HEK293T (cell line): ENCODE measurements around the gene RRBP1.

Source experiments
- CTCF ChIA-PET: fragments of 350-600 bp; formaldehyde crosslinking; extraction: SDS; loops from one replicate; lab custom pipeline; 2021; ENCODE audit warnings: antibody characterized with exemption, inconsistent platforms; lab: Yijun Ruan, JAX
- POLR2A ChIA-PET: fragments of 350-600 bp; formaldehyde crosslinking; extraction: SDS; loops from one replicate; lab custom pipeline; 2020; ENCODE audit warnings: antibody characterized with exemption, inconsistent platforms; lab: Yijun Ruan, JAX
- DNase-seq: peaks from one replicate; pipeline ENCODE4 v3.0.0; 2012; ENCODE audit warnings: mixed read lengths; ENCODE audit errors: extremely low spot score
- ARNT ChIP-seq: fragments of 450-650 bp; IDR thresholded peaks from 2 replicates; pipeline ENCODE4 v1.6.1; 2017; ENCODE audit warnings: mild to moderate bottlenecking
- BHLHE40 ChIP-seq: fragments of 450-650 bp; IDR thresholded peaks from 2 replicates; pipeline ENCODE4 v1.6.1; 2016; ENCODE audit warnings: mild to moderate bottlenecking, moderate library complexity, borderline replicate concordance
- CTBP1 ChIP-seq: fragments of 450-650 bp; IDR thresholded peaks from 2 replicates; pipeline ENCODE4 v1.6.1; 2016; ENCODE audit warnings: borderline replicate concordance
- ELF4 ChIP-seq: fragments of 450-650 bp; IDR thresholded peaks from 2 replicates; pipeline ENCODE4 v1.6.1; 2017; ENCODE audit warnings: antibody characterized with exemption
- FOXA1 ChIP-seq: fragments of 450-650 bp; IDR thresholded peaks from 2 replicates; pipeline ENCODE4 v1.6.1; 2016; ENCODE audit warnings: mild to moderate bottlenecking
- FOXK2 ChIP-seq: fragments of 450-650 bp; IDR thresholded peaks from 2 replicates; pipeline ENCODE4 v1.6.1; 2016; ENCODE audit warnings: mild to moderate bottlenecking
- FOXM1 ChIP-seq: fragments of 450-650 bp; IDR thresholded peaks from 2 replicates; pipeline ENCODE4 v1.6.1; 2017; ENCODE audit warnings: mild to moderate bottlenecking, borderline replicate concordance
- HDGF ChIP-seq: fragments of 450-650 bp; IDR thresholded peaks from 2 replicates; pipeline ENCODE4 v1.6.1; 2017; ENCODE audit warnings: antibody characterized with exemption, borderline replicate concordance
- L3MBTL2 ChIP-seq: fragments of 450-650 bp; conservative IDR thresholded peaks from 2 replicates; pipeline ENCODE4 v1.6.1; 2016; ENCODE audit warnings: mild to moderate bottlenecking
- LEF1 ChIP-seq: fragments of 450-650 bp; IDR thresholded peaks from 2 replicates; pipeline ENCODE4 v1.6.1; 2017; ENCODE audit warnings: mild to moderate bottlenecking, borderline replicate concordance
- NFRKB ChIP-seq: fragments of 450-650 bp; IDR thresholded peaks from 2 replicates; pipeline ENCODE4 v1.6.1; 2016; ENCODE audit warnings: mild to moderate bottlenecking, moderate library complexity
- PKNOX1 ChIP-seq: fragments of 450-650 bp; IDR thresholded peaks from 2 replicates; pipeline ENCODE4 v1.6.1; 2016
- SP1 ChIP-seq: fragments of 450-650 bp; IDR thresholded peaks from 2 replicates; pipeline ENCODE4 v1.6.1; 2017
- SUZ12 ChIP-seq: fragments of 450-650 bp; IDR thresholded peaks from 2 replicates; pipeline ENCODE4 v1.6.1; 2016; ENCODE audit warnings: mild to moderate bottlenecking
- TARDBP ChIP-seq: fragments of 450-650 bp; IDR thresholded peaks from 2 replicates; pipeline ENCODE4 v1.6.1; 2016
- ZNF384 ChIP-seq: fragments of 450-650 bp; IDR thresholded peaks from 2 replicates; pipeline ENCODE4 v1.6.1; 2016

The RRBP1 gene

GRCh38 chr20:17655865-17656479 lies 26.1 kb downstream of the RRBP1 start:
- ChIA-PET POLR2A (no interaction called here), CTCF (no interaction called here)
- no peak for DNase-seq
- TF ChIP-seq ELF4, result no peak

- ChIA-PET POLR2A (no interaction called here), CTCF (interaction anchor here (0.8 to 1.4 kb wide), 3 partner anchors 10 to 119 kb away, joined by 3 to 4 read pairs (median 3); no protein-coding TSS in a partner anchor)
- DNase-seq, result no peak
- TF ChIP-seq L3MBTL2 (no peak), PKNOX1 (no peak), HDGF (no peak), ARNT (no peak), LEF1 (no peak), ZNF384 (no peak), SUZ12 (no peak), SP1 (no peak), ELF4 (no peak), CTBP1 (no peak), FOXM1 (no peak), FOXA1 (no peak), FOXK2 (no peak), TARDBP (no peak), NFRKB (no peak), BHLHE40 (no peak)
Observed at GRCh38 chr20:17655286-17655651, 26.8 kb downstream of the RRBP1 start.

DNA sequence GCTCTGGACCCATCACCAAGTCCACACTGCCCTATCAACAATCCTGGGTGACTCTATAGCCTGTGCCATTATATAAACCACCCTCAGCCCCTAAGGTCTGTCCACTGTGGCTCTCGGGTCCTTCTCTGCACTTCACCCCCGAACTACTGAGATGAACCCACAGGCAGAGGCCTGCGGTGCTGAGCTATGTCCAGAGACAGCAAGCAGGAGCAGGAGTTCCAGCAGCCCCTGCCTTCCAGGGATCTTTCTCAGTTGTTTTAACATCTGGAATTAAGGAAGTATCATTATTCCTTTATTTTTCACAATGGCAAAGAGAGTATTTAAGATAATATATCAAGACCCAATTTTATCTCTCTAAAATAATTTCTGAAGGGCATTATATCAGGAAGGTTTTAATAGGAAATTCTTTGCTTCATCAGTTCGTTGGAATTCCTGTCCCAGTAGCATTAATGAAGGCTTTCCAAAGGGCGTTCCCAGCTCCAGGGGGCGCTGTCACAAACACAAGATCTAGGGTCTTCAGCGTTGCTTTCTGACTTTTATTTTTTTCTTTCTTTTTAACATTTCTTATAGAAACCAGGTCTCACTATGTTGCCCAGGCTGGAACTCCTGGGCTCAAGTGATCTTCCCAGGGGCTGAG lies 27.3 kb downstream of the RRBP1 start:
- TF ChIP-seq HDGF, result no peak
- TF ChIP-seq NFRKB, result no peak
- no peak for TF ChIP-seq SUZ12
- TF ChIP-seq ARNT, result no peak
- TF ChIP-seq CTBP1, result no peak
- no peak for TF ChIP-seq ELF4
- no peak for TF ChIP-seq PKNOX1
- no peak for TF ChIP-seq SP1
- TF ChIP-seq ZNF384, result no peak
- no peak for TF ChIP-seq FOXA1
- no peak for TF ChIP-seq TARDBP
- TF ChIP-seq FOXK2, result no peak
- TF ChIP-seq FOXM1, result no peak
- TF ChIP-seq L3MBTL2, result no peak
- TF ChIP-seq LEF1, result no peak
- no peak for TF ChIP-seq BHLHE40
- CTCF ChIA-PET, result interaction anchor here (0.8 to 1.4 kb wide), 5 partner anchors 8 to 118 kb away, joined by 3 to 4 read pairs (median 3); no protein-coding TSS in a partner anchor
- POLR2A ChIA-PET, result no interaction called here
- peak; percentile 51 for DNase-seq

GRCh38 chr20:17653835-17654648 lies 28.0 kb downstream of the RRBP1 start:
- ChIA-PET POLR2A (no interaction called here), CTCF (interaction anchor here (0.8 to 1.4 kb wide), 5 partner anchors 8 to 117 kb away, joined by 3 to 4 read pairs (median 3); no protein-coding TSS in a partner anchor)
- TF ChIP-seq SP1 (no peak), TARDBP (no peak), PKNOX1 (no peak), ARNT (no peak), SUZ12 (no peak), ZNF384 (no peak), HDGF (no peak), FOXK2 (no peak)
- no peak for DNase-seq

GRCh38 chr20:17652411-17652810 lies 29.6 kb downstream of the RRBP1 start:
- ChIA-PET CTCF (no interaction called here), POLR2A (no interaction called here)
- no peak for DNase-seq
- no peak for TF ChIP-seq SUZ12
- TF ChIP-seq FOXA1, result no peak
- no peak for TF ChIP-seq BHLHE40
- TF ChIP-seq HDGF, result no peak

DNA sequence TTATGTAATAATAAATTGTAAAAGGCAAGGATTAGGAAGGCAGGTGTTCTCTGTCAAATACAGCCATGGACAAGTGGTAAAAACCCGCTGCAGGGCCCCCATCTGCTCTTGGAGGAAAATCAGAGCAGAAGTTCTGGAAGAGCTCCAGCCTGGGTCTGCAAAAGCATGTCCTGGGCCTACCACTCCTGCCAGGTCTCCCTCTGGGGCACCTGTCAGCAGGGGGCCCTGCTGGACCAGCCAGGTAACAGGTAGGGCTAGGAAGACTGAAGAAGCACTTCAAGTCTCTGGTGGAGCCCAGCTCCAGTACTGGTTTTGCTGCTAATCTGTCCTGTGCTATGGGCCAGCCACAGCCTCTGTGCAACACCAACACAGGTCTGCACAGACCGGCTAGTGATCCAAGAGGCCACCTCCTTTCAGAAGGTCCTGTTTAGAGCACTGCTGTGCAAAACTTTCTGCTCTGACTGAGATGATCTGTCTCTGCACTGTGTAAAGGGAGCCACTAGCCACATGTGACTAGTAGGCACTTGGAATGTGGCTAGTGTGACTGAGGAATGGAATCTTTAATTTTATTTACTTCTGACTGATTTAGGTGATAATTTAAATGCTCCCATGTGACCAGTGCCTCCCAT lies 30.2 kb downstream of the RRBP1 start:
- TF ChIP-seq L3MBTL2 (no peak), ARNT (no peak), FOXM1 (no peak), SP1 (no peak), ZNF384 (no peak), LEF1 (no peak), FOXA1 (no peak), PKNOX1 (no peak), BHLHE40 (no peak), CTBP1 (no peak), SUZ12 (no peak), NFRKB (no peak), ELF4 (no peak), FOXK2 (no peak), TARDBP (no peak), HDGF (no peak)
- ChIA-PET CTCF (no interaction called here), POLR2A (no interaction called here)
- DNase-seq, result no peak
